Motor neuron (in vitro differentiated cells): Measurements from ENCODE around the gene TMEM223. TPM values are rescaled to one million over a fixed set of nuclear protein-coding genes. Genes with fewer than 3 reads are reported as not detected.
A peak's percentile ranks its signal among the peaks of the same experiment; 100 is the strongest.
"Not testable (repeated sequence)": the region's sequence is repeated elsewhere in the genome, so short reads cannot be mapped to it uniquely, and the experiment has no call there.

Experiments used
- ATAC-seq, 8 experiments: fragments of 200-7000 bp; cut with Tn5 transposase; replicated peaks in 6 of 8; 2 replicates each; pipeline ENCODE4 v1.8.0; 2021; ENCODE audit warnings: mild to moderate bottlenecking in 8 of 8, moderate library complexity in 8 of 8
- H3K27ac ChIP-seq, 2 donors: fragments of 250-450 bp; sonication (Bioruptor Pico); 2 replicates each; pipeline ENCODE4 v1.9.0; 2021; ENCODE audit warnings: antibody characterized with exemption in 2 of 2, mild to moderate bottlenecking in 2 of 2, moderate library complexity in 1 of 2
- H3K4me1 ChIP-seq, 2 donors: fragments of 250-450 bp; sonication (Bioruptor Pico); replicated peaks in 1 of 2; 2 replicates each; pipeline ENCODE4 v1.6.1; 2021; ENCODE audit warnings: antibody characterized with exemption in 2 of 2, mild to moderate bottlenecking in 2 of 2, moderate library complexity in 1 of 2
- H3K4me3 ChIP-seq, 5 donors: fragments of 250-450 bp; sonication (Bioruptor Pico); 2 replicates each; pipeline ENCODE4 v1.9.0; 2021; ENCODE audit warnings: antibody characterized with exemption in 5 of 5, mild to moderate bottlenecking in 5 of 5, moderate library complexity in 4 of 5
- WGBS, 10 experiments: fragments of 450-650 bp; shearing (Covaris generic); methylation state at CpG; one replicate each; pipeline ENCODE4 v1.0.0; 2022; 5-methylcytosine and 5-hydroxymethylcytosine counted together
- in situ Hi-C, 9 experiments: fragments of 400-800 bp; cut with MboI; loops; one replicate each; pipeline ENCODE4 v1.15.0; 2021; ENCODE audit warnings: low sequenced_read_pairs in 9 of 9, low pct_unique_long_range_greater_than_20kb in 2 of 9; ENCODE audit not compliant: unreplicated experiment in 9 of 9
- total RNA-seq, 8 experiments: library from RNA; unstranded; fragments of 300-600 nt; gene quantifications; 2 replicates each; pipeline versions ENCODE4 v1.2.3 to v1.2.4, GENCODE V29; 2022

TMEM223 gene, protein sequence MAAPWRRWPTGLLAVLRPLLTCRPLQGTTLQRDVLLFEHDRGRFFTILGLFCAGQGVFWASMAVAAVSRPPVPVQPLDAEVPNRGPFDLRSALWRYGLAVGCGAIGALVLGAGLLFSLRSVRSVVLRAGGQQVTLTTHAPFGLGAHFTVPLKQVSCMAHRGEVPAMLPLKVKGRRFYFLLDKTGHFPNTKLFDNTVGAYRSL
- 10 to 100 TPM; 13.6 to 31.3 (median 25.3) TPM for total RNA-seq

DNA sequence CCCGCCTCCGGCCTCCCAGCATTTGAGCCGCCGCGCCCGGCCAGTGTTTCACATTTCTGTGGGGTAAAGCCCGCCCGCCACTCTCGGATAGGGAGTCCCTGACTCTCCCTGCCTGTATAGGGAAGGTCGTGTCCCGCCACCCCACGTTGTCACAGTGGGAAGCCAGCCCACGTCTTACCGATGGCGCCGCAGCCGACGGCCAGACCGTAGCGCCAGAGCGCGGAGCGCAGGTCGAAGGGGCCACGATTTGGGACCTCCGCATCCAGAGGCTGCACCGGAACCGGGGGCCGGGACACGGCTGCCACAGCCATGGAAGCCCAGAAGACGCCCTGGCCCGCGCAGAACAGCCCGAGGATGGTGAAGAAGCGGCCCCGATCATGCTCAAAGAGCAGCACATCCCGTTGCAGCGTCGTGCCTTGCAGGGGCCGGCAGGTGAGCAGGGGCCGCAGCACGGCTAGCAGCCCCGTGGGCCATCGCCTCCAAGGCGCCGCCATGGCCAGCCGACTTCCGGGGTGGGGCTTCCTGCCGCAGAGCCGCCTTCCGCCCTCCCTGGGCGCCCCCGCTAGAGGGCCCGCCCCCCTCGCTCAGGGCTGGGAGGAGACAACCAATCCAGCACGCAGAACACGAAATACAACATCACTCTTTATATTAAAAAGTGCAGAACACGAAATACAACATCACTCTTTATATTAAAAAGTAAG, at the start of gene TMEM223:
Gene TMEM223, minus strand, starts transcription at position 506 of the 701 bp plus-strand sequence. Its CDS starts 12 bp downstream, at position 494.
- ATAC-seq = peak; percentile 64 to 80 (median 79)
- Histone ChIP-seq H3K4me3 (peak within 1 kb of the TSS; percentile 58 to 73 (median 71)), H3K27ac (peak within 1 kb of the TSS; percentile 82 to 90), H3K4me1 (peaks cover 17 to 18% of the 10 kb centered on the region in 2 donors)
- WGBS, 10 experiments = 0 to 2% (median 0%) methylated on average over 1 to 12 of the region's 58 CpGs; no CpG with 5 or more reads in 5 of the 10 experiments
- in situ Hi-C loops = no loop called here

DNA sequence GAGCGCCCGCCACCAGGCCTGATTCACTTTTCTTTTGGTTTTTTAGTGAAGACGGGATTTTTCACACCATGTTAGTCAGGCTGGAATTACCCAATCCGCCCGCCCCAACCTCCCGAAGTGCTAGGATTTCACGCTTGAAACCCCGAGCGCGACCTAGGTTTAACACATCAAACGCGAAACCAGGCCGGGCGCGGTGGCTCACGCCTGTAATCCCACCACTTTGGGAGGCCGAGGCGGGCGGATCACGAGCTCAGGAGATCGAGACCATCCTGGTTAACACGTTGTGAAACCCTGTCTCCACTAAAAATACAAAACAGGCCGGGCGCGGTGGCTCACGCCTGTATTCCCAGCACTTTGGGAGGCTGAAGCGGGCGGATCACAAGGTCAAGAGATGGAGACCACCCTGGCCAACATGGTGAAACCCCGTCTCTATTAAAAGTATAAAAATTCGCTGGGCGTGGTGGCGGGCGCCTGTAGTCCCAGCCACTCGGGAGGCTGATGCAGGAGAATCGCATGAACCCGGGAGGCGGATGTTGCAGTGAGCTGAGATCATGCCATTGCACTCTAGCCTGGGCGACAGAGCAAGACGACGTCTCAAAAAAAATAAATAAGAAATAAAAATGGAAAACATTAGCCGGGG, 49.0 kb upstream of the TMEM223 start:
- peak overlapping the region; percentile 85 to 98 for H3K27ac ChIP-seq
- H3K4me1 ChIP-seq = peaks cover 13 to 19% of the 10 kb centered on the region in 2 donors
- peak overlapping the region; percentile 60 to 98 (median 85) for H3K4me3 ChIP-seq
- in situ Hi-C loops = loop anchor here in 1 of 9 experiments (25.0 kb wide), 1 partner anchor 454 kb away; no protein-coding TSS in a partner anchor
- 0 to 37% (median 3%) methylated on average over 5 to 25 of the region's 41 CpGs; no CpG with 5 or more reads in 1 of the 10 experiments for WGBS, 10 experiments
- peak in 7 of 8 experiments; percentile 3 to 32 (median 17) for ATAC-seq

DNA sequence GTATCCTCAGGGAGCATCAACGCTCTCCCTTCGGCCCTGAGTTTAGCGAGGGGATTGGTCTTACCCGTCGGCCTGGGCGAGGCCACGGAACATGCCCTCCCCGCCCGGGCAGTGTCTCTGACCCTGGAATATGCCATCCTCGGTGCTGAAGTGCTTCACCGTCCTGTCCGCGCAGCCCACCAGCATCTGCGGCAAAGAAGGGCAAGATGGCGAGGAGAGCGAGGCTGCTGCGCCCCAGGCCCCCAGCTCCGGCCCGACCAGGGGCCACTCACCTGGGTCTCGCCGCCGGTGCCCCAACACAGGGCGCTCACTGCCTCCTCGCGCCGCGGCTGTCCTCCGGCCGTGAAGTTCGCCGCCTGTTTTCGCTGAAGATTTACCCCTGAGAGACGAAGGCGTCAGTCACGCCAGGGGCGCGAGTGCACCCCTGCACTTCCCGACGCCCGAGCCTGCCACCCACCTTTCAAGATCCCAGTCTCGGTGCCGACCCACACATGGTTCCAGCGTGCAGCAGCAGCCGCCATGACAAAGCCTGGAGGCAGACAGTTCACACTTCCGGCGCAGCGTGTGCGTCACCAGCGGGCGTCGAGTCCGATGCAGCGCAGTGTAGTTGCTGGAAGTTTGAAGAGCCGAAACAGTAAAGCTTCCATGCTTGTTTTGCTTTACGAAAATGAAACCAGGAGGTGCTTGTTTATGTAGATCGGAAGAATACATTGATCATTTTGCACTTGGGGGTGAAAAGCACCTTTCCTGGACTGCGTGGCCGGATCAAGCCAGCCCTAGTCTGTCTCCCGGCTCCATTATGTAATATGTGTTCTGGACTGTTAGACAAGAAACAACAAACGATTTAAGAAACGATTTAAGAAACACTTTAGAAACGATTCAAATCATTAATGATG, 47.5 kb upstream of the TMEM223 start, which contains the start of gene WDR74:
Gene WDR74, minus strand, starts transcription at position 541 of the 896 bp plus-strand sequence. Its CDS starts 20 bp downstream, at position 521.
- peak; percentile 27 to 40 (median 34) for ATAC-seq
- peak within 1 kb of the TSS; percentile 85 to 98 for H3K27ac ChIP-seq
- 0 to 2% (median 0%) methylated on average over 5 to 27 of the region's 62 CpGs for WGBS, 10 experiments
- H3K4me3 ChIP-seq = peak within 1 kb of the TSS; percentile 60 to 98 (median 85)
- H3K4me1 ChIP-seq = peaks cover 13 to 19% of the 10 kb centered on the region in 2 donors
- in situ Hi-C loops = loop anchor here in 1 of 9 experiments (25.0 kb wide), 1 partner anchor 452 kb away; no protein-coding TSS in a partner anchor

DNA sequence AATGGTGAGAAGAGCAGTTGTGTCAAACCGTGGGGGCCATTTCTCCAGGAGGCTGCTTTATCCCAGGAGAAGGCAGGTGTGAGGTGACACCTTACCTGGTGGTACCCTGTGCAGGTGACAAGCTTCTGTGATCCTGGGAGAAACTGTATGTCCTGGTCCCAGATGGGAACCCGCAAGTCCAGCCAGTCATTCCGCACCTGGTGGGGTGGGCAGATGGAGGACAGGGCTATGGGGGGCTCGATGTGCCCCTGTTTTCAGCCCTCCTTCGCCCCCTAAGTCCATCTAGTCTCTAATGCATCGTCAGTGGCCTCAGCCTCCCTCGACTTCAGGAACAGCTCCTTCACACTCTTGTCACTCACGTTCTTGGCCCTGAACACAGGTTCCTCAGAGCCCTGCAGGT, 43.5 kb upstream of the TMEM223 start:
- 82 to 100% (median 86%) methylated on average over 1 to 7 of the region's 8 CpGs; no CpG with 5 or more reads in 5 of the 10 experiments for WGBS, 10 experiments
- in situ Hi-C loops = loop anchor here in 1 of 9 experiments (25.0 kb wide), 1 partner anchor 448 kb away; no protein-coding TSS in a partner anchor
- no peak overlapping the region for H3K27ac ChIP-seq
- peaks cover 10 to 19% of the 10 kb centered on the region in 2 donors for H3K4me1 ChIP-seq
- ATAC-seq = no peak
- H3K4me3 ChIP-seq = no peak overlapping the region

DNA sequence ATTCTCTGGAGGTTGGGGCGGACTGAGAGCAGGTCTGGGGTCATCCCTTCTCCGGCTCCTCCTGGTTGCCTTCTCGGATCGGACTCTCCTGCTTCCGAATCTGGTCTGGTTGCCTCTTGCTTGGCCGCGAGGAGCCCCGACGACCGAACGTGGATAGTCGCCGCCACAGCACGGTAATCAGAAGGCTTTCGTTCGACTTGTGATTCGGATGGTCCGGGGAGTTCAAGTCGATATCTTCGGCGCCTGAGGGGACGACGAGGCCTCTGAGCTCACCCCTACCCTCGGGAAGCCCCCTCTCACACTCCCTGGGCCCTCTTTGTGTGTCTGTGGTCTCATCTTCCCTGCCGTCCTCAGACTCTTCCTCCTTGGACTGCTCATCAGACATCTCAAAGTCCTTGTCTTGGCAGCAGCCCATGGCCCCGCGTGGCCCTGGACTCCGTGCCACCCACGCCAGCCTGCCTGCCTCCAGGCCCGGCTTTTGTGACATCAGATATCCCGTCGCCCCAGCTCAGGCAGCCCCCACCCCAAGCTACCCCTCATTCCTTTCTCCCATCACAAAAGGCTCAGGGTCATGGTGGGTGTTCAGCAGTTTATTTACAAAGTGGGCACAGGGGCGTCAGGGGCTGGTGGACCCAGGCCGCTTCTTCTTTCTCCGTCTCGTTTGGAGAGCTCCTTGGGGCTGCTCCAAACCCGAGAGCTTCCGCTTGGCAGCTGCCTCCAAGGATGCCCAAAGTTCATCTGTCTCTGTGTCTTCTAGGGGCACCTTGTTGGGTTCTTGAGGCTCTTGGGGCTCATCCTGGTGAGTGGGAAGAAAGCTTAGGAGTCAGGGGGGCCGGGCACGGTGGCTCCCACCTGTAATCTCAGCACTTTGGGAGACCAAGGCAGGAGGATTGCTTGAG, 40.8 kb upstream of the TMEM223 start, which contains the start of gene TEX54:
Gene TEX54, minus strand, starts transcription at position 506 of the 899 bp plus-strand sequence.
- in situ Hi-C loops = loop anchor here in 1 of 9 experiments (25.0 kb wide), 1 partner anchor 445 kb away; no protein-coding TSS in a partner anchor
- H3K4me1 ChIP-seq = peaks cover 6 to 20% of the 10 kb centered on the region in 2 donors
- H3K27ac ChIP-seq = peak within 1 kb of the TSS; percentile 98 to 99
- H3K4me3 ChIP-seq = peak within 1 kb of the TSS; percentile 74 to 96 (median 84)
- 0 to 100% (median 40%) methylated on average over 1 to 19 of the region's 40 CpGs; no CpG with 5 or more reads in 2 of the 10 experiments for WGBS, 10 experiments
- ATAC-seq = peak; percentile 1 to 13 (median 4)

DNA sequence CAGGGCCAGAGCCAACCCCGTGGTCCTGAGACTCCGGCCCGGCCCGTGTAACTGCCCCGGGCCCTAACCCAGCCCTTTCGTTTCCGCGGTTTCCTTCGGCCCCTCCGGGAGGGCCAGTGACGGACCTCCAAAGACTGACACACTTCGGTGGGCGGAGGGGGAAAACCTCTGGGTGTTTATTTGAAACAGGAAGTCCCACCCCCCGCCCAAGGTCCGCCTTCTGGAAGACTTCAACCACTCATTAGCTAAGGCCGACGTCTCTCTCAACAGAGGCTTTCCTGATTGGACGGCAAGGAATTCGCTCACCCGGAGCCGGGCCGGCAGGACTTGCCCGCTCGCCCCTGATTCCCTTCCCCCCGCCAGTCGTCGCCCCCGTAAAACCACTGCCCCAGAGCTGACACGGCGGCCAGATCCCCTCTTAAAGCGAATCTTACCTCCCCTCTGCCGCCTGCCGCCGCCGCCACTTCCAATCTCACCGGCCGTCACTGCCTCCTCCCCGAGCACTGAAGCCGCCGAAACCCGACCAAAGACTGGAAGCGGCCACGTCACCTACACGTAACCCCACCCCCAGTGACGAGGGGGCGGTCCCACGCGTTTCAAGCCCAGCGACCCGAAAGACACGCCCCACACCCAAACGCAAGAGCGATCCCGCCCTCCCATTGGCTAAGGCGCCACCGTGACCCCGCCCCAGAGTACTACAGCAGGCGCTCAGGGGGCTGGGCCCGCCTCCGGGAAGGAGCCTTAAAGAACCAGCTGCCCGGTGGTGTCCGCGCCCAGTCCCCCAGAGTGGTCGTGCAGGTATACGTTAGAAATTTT, 39.9 kb upstream of the TMEM223 start, which contains the start of gene STX5:
Gene STX5, minus strand, starts transcription at position 532 of the 816 bp plus-strand sequence. CDS start 808 bp downstream, outside the sequence.
- peak; percentile 75 to 91 (median 88) for ATAC-seq
- peak within 1 kb of the TSS; percentile 74 to 96 (median 84) for H3K4me3 ChIP-seq
- peaks cover 6 to 20% of the 10 kb centered on the region in 2 donors for H3K4me1 ChIP-seq
- in situ Hi-C loops = loop anchor here in 1 of 9 experiments (25.0 kb wide), 1 partner anchor 444 kb away; no protein-coding TSS in a partner anchor
- WGBS, 10 experiments = 0% methylated on average over 1 to 5 of the region's 65 CpGs; no CpG with 5 or more reads in 5 of the 10 experiments
- peak within 1 kb of the TSS; percentile 98 to 99 for H3K27ac ChIP-seq

DNA sequence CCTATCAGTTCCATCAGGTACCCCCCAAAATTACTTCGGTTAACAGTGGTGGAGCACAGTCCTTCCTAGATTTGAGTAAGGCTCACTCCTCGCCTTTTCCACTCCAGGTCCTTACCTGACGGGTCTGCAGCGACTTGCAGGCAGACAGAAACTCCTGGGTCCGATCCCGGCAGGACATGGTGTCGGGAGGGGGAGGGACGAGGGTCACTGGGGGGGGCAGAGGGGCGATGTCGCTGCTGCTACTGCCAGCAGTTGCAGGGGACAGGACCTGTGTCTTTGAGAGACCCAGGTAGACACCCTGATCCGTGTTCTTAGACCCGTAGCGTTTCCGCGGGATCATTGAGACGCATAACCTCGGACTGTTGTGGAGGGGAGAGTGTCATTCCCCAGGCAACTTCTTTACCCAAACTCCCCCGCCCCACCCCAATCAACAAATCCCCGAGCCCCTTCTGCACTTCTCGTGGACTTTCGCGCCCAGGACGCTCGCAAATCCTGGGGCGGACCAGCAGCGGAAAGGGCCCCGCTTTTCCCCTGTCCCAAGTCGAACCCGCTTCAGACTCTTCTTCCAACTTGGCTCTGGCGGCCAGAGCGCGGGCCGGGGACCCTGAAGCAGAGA, 39.2 kb upstream of the TMEM223 start:
- Histone ChIP-seq H3K4me3 (peak overlapping the region; percentile 74 to 96 (median 84)), H3K27ac (peak overlapping the region; percentile 98 to 99), H3K4me1 (peaks cover 6 to 20% of the 10 kb centered on the region in 2 donors)
- in situ Hi-C loops = loop anchor here in 1 of 9 experiments (25.0 kb wide), 1 partner anchor 444 kb away; no protein-coding TSS in a partner anchor
- peak in 4 of 8 experiments; percentile 5 to 22 (median 15) for ATAC-seq
- 0 to 10% (median 0%) methylated on average over 1 to 17 of the region's 33 CpGs; no CpG with 5 or more reads in 3 of the 10 experiments for WGBS, 10 experiments

DNA sequence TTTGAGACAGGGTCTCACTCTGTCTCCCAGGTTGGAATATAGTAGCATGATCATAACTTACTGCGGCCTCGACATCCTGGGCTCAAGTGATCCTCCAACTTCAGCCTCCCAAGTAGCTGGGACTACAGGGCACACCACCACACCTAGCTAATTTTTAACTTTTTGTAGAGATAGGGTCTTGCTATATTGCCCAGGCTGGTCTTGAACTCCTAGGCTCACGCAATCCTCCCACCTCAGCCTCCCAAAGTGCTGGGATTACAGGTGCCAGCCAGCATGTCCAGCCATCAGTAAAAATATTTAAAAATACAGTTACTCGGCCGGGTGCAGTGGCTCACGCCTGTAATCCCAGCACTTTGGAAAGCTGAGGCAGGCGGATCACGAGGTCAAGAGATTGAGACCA, 36.3 kb upstream of the TMEM223 start:
- H3K27ac ChIP-seq, ATAC-seq, H3K4me3 ChIP-seq: not testable (repeated sequence)
- 78 to 100% (median 96%) methylated on average over 1 to 8 of the region's 8 CpGs; no CpG with 5 or more reads in 3 of the 10 experiments for WGBS, 10 experiments
- in situ Hi-C loops = loop anchor here in 1 of 9 experiments (25.0 kb wide), 1 partner anchor 441 kb away; no protein-coding TSS in a partner anchor
- peaks cover 5 to 14% of the 10 kb centered on the region in 2 donors for H3K4me1 ChIP-seq

DNA sequence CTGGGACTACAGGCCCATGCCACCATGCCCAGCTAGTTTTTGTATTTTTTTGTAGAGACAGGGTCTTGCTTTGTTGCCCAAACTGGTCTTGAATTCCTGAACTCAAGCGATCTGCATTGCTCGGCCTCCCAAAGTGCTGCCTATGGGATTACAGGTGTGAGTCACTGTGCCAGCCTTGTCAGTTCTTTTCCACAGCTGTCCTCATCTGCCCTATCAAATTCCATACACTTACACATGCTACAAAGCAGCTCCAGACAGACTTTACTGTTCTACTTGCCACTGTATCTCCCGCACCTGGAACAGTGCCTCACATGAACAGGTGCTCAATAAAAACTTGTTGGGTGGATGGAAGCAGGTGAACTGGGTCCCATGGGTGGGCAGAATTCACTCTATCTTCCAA, 31.9 kb upstream of the TMEM223 start:
- no peak overlapping the region for H3K4me3 ChIP-seq
- H3K27ac ChIP-seq = no peak overlapping the region
- H3K4me1 ChIP-seq = no peaks in the 10 kb centered on the region
- WGBS, 10 experiments = 96 to 100% (median 100%) methylated on average over 2 to 3 of the region's 3 CpGs; no CpG with 5 or more reads in 7 of the 10 experiments
- in situ Hi-C loops = no loop called here
- no peak for ATAC-seq

DNA sequence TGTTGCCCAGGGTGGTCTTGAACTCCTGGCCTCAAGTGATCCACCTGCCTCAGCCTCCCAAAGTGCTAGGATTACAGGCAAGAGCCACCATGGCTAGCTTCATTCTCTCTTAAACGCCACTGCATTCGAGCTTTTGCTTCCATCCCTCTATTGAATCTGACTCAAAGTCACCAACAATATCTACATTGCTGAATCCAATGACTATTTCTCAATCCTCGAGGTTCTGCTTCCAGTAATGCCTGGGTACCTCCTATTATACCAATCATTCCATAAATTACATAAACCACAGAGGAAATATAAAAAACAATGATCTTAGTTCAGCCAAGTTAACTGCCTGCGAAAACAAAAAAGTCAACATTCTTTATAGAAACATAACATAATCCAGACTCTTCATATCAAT, 25.3 kb upstream of the TMEM223 start:
- ATAC-seq = no peak
- in situ Hi-C loops = no loop called here
- Histone ChIP-seq H3K4me3 (no peak overlapping the region), H3K4me1 (no peaks in the 10 kb centered on the region), H3K27ac (no peak overlapping the region)
- WGBS, 10 experiments = 80 to 100% (median 98%) methylated on average over 1 to 4 of the region's 4 CpGs; no CpG with 5 or more reads in 2 of the 10 experiments
